RWPE2 (cell line): ENCODE measurements around the gene ITGAE.
"Not testable (repeated sequence)": the region's sequence is repeated elsewhere in the genome, so short reads cannot be mapped to it uniquely, and the experiment has no call there.

ENCODE experiments used
- ATAC-seq: fragments of 200-7000 bp; cut with Tn5 transposase; 3 replicates; pipeline ENCODE4 v1.9.1; 2021; ENCODE audit warnings: low read depth
- DNase-seq: peaks from one replicate; pipeline ENCODE4 v3.0.0-alpha.2; 2020; ENCODE audit warnings: low spot score
- H3K27ac ChIP-seq: fragments of 450-650 bp; 2 replicates; pipeline ENCODE4 v1.5.1; 2017; ENCODE audit warnings: mild to moderate bottlenecking; ENCODE audit not compliant: poor library complexity, severe bottlenecking
- H3K27me3 ChIP-seq: fragments of 250-450 bp; sonication (Bioruptor Pico); 2 replicates; pipeline ENCODE4 v1.5.1; 2021; ENCODE audit warnings: mild to moderate bottlenecking, moderate library complexity; ENCODE audit not compliant: insufficient read depth, poor library complexity, severe bottlenecking
- H3K36me3 ChIP-seq: fragments of 250-450 bp; sonication (Bioruptor Pico); 2 replicates; pipeline ENCODE4 v1.5.1; 2020; ENCODE audit warnings: low read depth, mild to moderate bottlenecking, moderate library complexity
- H3K4me1 ChIP-seq: fragments of 250-450 bp; sonication (Bioruptor Pico); 2 replicates; pipeline ENCODE4 v1.5.1; 2021; ENCODE audit warnings: mild to moderate bottlenecking, moderate library complexity; ENCODE audit not compliant: insufficient read depth, poor library complexity, severe bottlenecking
- H3K4me3 ChIP-seq: fragments of 250-450 bp; sonication (Bioruptor Pico); 2 replicates; pipeline ENCODE4 v1.5.1; 2021; ENCODE audit warnings: mild to moderate bottlenecking, moderate library complexity; ENCODE audit not compliant: severe bottlenecking
- H3K9me3 ChIP-seq: fragments of 250-450 bp; sonication (Bioruptor Pico); 2 replicates; pipeline ENCODE4 v1.5.1; 2021; ENCODE audit warnings: mild to moderate bottlenecking, moderate library complexity; ENCODE audit not compliant: severe bottlenecking
- CTCF ChIP-seq: fragments of 450-650 bp; IDR thresholded peaks from one replicate; pipeline ENCODE4 v1.5.1; 2017; ENCODE audit warnings: mild to moderate bottlenecking, moderate library complexity; ENCODE audit not compliant: poor library complexity, severe bottlenecking

The ITGAE gene

GRCh38 chr17:3792481-3792880 is 8.5 kb downstream of the ITGAE start:
- Histone ChIP-seq H3K9me3 (no peaks in the 10 kb centered on the region), H3K4me3 (no peak overlapping the region), H3K36me3 (no peaks in the 10 kb centered on the region), H3K27ac (peak overlapping the region; percentile 34), H3K27me3 (no peaks in the 10 kb centered on the region), H3K4me1 (peaks cover 7% of the 10 kb centered on the region)
- no peak for ATAC-seq
- no peak for TF ChIP-seq CTCF
- DNase-seq = no peak

GRCh38 chr17:3788200-3788599 is 12.8 kb downstream of the ITGAE start:
- no peak overlapping the region for H3K27ac ChIP-seq
- no peak for DNase-seq

DNA sequence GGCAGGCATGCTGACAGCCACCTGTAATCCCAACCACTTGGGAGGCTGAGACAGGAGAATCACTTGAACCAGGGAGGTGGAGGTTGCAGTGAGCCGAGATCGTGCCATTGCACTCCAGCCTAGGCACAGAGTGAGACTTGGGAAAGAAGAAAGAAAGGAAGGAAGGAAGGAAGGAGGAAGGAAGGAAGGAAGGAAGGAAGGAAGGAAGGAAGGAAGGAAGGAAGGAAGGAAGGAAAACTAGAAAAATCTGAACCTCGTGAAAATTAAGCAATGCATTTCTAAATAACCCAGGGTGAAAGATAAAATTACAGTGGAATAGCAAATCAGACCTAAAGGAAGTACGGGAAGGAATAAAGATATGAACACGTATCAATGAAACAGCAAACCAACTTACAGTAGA is 15.7 kb downstream of the ITGAE start:
- not testable (repeated sequence) for H3K27ac ChIP-seq, H3K9me3 ChIP-seq, ATAC-seq, H3K27me3 ChIP-seq, H3K4me3 ChIP-seq, DNase-seq, H3K4me1 ChIP-seq, H3K36me3 ChIP-seq

More at GRCh38 chr17:3788200-3788599, 12.8 kb downstream of the ITGAE start:
- no peak for ATAC-seq
- Histone ChIP-seq H3K4me3 (no peak overlapping the region), H3K36me3 (no peaks in the 10 kb centered on the region), H3K9me3 (no peaks in the 10 kb centered on the region), H3K4me1 (peaks cover 7% of the 10 kb centered on the region), H3K27me3 (no peaks in the 10 kb centered on the region)
- TF ChIP-seq CTCF = no peak

DNA sequence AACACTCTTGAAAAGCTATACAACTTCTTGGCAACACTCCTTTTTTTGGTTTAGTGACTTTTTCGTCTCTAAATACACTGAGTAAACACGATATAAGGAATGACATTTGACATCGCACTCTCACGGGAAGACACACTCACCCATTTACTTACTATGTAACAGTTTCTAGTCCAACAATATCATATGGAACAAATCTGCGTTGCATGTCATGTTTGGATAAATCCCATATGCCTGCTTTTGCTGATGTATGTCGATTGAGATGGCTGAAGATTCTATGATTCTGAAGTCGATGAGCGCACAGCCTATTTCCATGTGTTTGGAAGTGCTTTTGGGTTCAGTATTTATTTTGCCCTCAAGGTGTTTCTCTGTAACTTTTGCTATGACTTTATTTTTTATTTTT is 18.2 kb downstream of the ITGAE start:
- Histone ChIP-seq H3K27ac (no peak overlapping the region), H3K4me3 (no peak overlapping the region), H3K9me3 (no peaks in the 10 kb centered on the region), H3K27me3 (no peaks in the 10 kb centered on the region), H3K36me3 (no peaks in the 10 kb centered on the region), H3K4me1 (no peaks in the 10 kb centered on the region)
- ATAC-seq (no peak), DNase-seq (no peak)
- TF ChIP-seq CTCF = no peak

- no peaks in the 10 kb centered on the region for H3K9me3 ChIP-seq
- H3K4me3 ChIP-seq = no peak overlapping the region
- H3K36me3 ChIP-seq = no peaks in the 10 kb centered on the region
- no peak for ATAC-seq
- no peaks in the 10 kb centered on the region for H3K27me3 ChIP-seq
- no peaks in the 10 kb centered on the region for H3K4me1 ChIP-seq
- no peak overlapping the region for H3K27ac ChIP-seq
- DNase-seq = no peak
- no peak for TF ChIP-seq CTCF
Measured at GRCh38 chr17:3780986-3781385, 20.0 kb downstream of the ITGAE start.
